Activated CD4-positive, alpha-beta memory T cell treated with anti-CD3 and anti-CD28 coated beads for 36 hours (primary cell): ENCODE results near the gene RASGRF1. TPM values are rescaled to one million over a fixed set of nuclear protein-coding genes. Genes with fewer than 3 reads are reported as not detected.
"Not testable (repeated sequence)": the region's sequence is repeated elsewhere in the genome, so short reads cannot be mapped to it uniquely, and the experiment has no call there.

Source experiments
- CTCF ChIA-PET: fragments of 350-600 bp; sonication (Branson Sonifier 250); formaldehyde crosslinking; loops from one replicate; lab custom pipeline; 2021; ENCODE audit warnings: antibody characterized with exemption, inconsistent platforms; lab: Charles Lee
- POLR2A ChIA-PET: fragments of 350-600 bp; sonication (Branson Sonifier 250); formaldehyde crosslinking; loops from one replicate; lab custom pipeline; 2021; ENCODE audit warnings: antibody characterized with exemption; lab: Charles Lee
- DNase-seq: peaks from one replicate; pipeline ENCODE4 v3.0.0-alpha.2; 2020
- H3K27ac Mint-ChIP-seq: one replicate; pipeline ENCODE4 v1.8.0; 2021; ENCODE audit warnings: mixed read lengths
- H3K27me3 Mint-ChIP-seq: one replicate; pipeline ENCODE4 v1.8.0; 2021; ENCODE audit warnings: mixed read lengths
- H3K36me3 Mint-ChIP-seq: one replicate; pipeline ENCODE4 v1.8.0; 2021; ENCODE audit warnings: mixed read lengths
- H3K4me1 Mint-ChIP-seq: one replicate; pipeline ENCODE4 v1.8.0; 2021; ENCODE audit warnings: low read depth, mixed read lengths
- H3K4me3 Mint-ChIP-seq: one replicate; pipeline ENCODE4 v1.8.0; 2021; ENCODE audit warnings: mild to moderate bottlenecking, mixed read lengths
- H3K9me3 Mint-ChIP-seq: one replicate; pipeline ENCODE4 v1.8.0; 2021; ENCODE audit warnings: mixed read lengths
- intact Hi-C: fragments of 100-400 bp; cut with micrococcal nuclease; formaldehyde crosslinking; loops from one replicate; pipeline ENCODE4 v1.15.1; 2023
- total RNA-seq, 2 experiments: library from RNA; stranded (reverse); gene quantifications; one replicate each; pipeline ENCODE4 v1.2.3, GENCODE V29; 2021

Gene RASGRF1
- total RNA-seq, 2 experiments from 2014 or later, result 0.02 TPM; not detected in 1

GRCh38 chr15:79028411-79028964, 62.1 kb downstream of the RASGRF1 start:
- Mint-ChIP-seq H3K27me3 (peaks cover 1% of the 10 kb centered on the region), H3K4me1 (no peaks in the 10 kb centered on the region), H3K9me3 (peaks cover 10% of the 10 kb centered on the region), H3K36me3 (no peaks in the 10 kb centered on the region), H3K27ac (no peak overlapping the region), H3K4me3 (no peak overlapping the region)
- POLR2A ChIA-PET, result no interaction called here
- DNase-seq, result peak; percentile 53
- CTCF ChIA-PET, result interaction anchor here (0.9 to 4.9 kb wide), 14 partner anchors 10 to 307 kb away, joined by 3 to 137 read pairs (median 6); no protein-coding TSS in a partner anchor
- intact Hi-C loops, result loop anchor here (1.0 kb wide), 1 partner anchor 156 kb away; no protein-coding TSS in a partner anchor

GRCh38 chr15:79027532-79028410, 62.8 kb downstream of the RASGRF1 start:
- intact Hi-C loops, result loop anchor here (1.0 kb wide), 1 partner anchor 157 kb away; no protein-coding TSS in a partner anchor
- ChIA-PET CTCF (interaction anchor here (0.7 to 4.9 kb wide), 15 partner anchors 10 to 308 kb away, joined by 3 to 137 read pairs (median 5); no protein-coding TSS in a partner anchor), POLR2A (no interaction called here)
- no peaks in the 10 kb centered on the region for H3K36me3 Mint-ChIP-seq
- peaks cover 10% of the 10 kb centered on the region for H3K9me3 Mint-ChIP-seq
- H3K27ac Mint-ChIP-seq, result no peak overlapping the region
- H3K4me3 Mint-ChIP-seq, result no peak overlapping the region
- peaks cover 1% of the 10 kb centered on the region for H3K27me3 Mint-ChIP-seq
- H3K4me1 Mint-ChIP-seq, result no peaks in the 10 kb centered on the region
- no peak for DNase-seq

GRCh38 chr15:79025802-79026201, 64.8 kb downstream of the RASGRF1 start:
- ChIA-PET POLR2A (no interaction called here), CTCF (interaction anchor here (4.9 kb wide), 1 partner anchor 158 kb away, joined by 137 read pairs; no protein-coding TSS in a partner anchor)
- DNase-seq, result no peak
- Mint-ChIP-seq H3K4me1 (no peaks in the 10 kb centered on the region), H3K9me3 (peaks cover 10% of the 10 kb centered on the region), H3K27me3 (no peaks in the 10 kb centered on the region), H3K27ac (no peak overlapping the region), H3K4me3 (no peak overlapping the region), H3K36me3 (no peaks in the 10 kb centered on the region)
- intact Hi-C loops, result no loop called here

DNA sequence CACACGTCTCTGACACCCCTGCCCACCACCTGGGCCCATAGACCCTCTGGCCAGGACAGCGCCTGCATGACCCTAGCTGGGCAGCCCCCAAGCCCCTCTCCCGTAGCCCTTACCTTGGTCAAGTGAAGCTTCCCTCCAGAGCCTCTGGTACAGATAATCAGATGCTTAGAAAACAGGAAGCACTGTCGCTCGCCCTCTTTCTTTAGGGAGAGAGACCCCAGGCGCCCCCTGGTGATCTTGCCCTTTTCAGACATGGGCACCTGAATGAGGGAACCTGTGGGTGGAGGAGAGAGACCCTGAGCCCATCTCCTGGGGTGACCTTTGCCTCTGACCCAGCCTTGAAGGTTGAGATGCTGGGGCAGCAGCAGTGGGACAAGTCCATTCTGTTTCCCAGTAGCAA, 65.4 kb downstream of the RASGRF1 start:
- Mint-ChIP-seq H3K9me3 (peaks cover 10% of the 10 kb centered on the region), H3K4me3 (no peak overlapping the region), H3K4me1 (no peaks in the 10 kb centered on the region), H3K27me3 (no peaks in the 10 kb centered on the region), H3K36me3 (no peaks in the 10 kb centered on the region), H3K27ac (no peak overlapping the region)
- intact Hi-C loops, result no loop called here
- POLR2A ChIA-PET, result no interaction called here
- peak; percentile 23 for DNase-seq
- CTCF ChIA-PET, result interaction anchor here (4.9 kb wide), 1 partner anchor 158 kb away, joined by 137 read pairs; no protein-coding TSS in a partner anchor

DNA sequence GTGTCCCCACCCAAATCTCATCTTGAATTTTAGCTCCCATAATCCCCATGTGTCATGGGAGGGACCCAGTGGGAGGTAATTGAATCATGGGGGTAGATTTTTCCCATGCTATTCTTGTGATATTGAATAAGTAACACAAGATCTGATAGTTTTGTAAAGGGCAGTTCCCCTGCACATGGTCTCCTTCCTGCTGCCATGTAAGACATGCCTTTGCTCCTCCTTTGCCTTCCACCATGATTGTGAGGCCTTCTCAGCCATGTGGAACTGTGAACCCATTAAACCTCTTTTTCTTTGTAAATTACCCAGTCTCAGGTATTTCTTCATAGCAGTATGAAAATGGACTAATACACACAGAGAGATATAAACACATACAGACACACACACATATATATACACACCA, 66.1 kb downstream of the RASGRF1 start:
- H3K9me3 Mint-ChIP-seq, H3K4me1 Mint-ChIP-seq, H3K36me3 Mint-ChIP-seq, POLR2A ChIA-PET, H3K27ac Mint-ChIP-seq, intact Hi-C loops, CTCF ChIA-PET, H3K27me3 Mint-ChIP-seq, H3K4me3 Mint-ChIP-seq, DNase-seq: not testable (repeated sequence)

- H3K4me3 Mint-ChIP-seq, result no peak overlapping the region
- no peaks in the 10 kb centered on the region for H3K36me3 Mint-ChIP-seq
- intact Hi-C loops, result no loop called here
- H3K27me3 Mint-ChIP-seq, result no peaks in the 10 kb centered on the region
- no peak overlapping the region for H3K27ac Mint-ChIP-seq
- H3K9me3 Mint-ChIP-seq, result peaks cover 10% of the 10 kb centered on the region
- no peaks in the 10 kb centered on the region for H3K4me1 Mint-ChIP-seq
- CTCF ChIA-PET, result interaction anchor here (1.4 kb wide), 1 partner anchor 19 kb away, joined by 3 read pairs; no protein-coding TSS in a partner anchor
- POLR2A ChIA-PET, result no interaction called here
- no peak for DNase-seq
Observed at GRCh38 chr15:79023918-79024317, 66.7 kb downstream of the RASGRF1 start.

DNA sequence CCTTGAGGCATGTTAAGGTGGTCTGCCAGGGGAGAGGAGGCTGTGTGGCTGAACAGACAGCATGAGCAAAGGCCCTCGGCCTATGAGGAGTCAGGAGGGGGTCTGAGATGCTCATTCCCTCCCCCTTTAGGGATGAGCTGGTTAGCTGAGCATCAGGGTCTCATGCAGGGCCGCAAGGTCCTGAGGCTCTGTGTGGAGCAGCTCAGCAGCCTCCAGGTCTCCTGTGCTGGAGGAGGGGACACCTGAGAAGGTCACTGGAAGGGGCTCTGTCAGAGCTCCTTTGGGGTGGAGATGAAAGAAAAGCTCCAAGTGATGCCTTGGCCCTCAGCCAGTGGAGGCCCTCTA, 67.1 kb downstream of the RASGRF1 start:
- Mint-ChIP-seq H3K4me1 (no peaks in the 10 kb centered on the region), H3K27me3 (no peaks in the 10 kb centered on the region), H3K9me3 (peaks cover 10% of the 10 kb centered on the region), H3K27ac (no peak overlapping the region), H3K36me3 (no peaks in the 10 kb centered on the region), H3K4me3 (no peak overlapping the region)
- POLR2A ChIA-PET, result no interaction called here
- no peak for DNase-seq
- CTCF ChIA-PET, result interaction anchor here (1.4 kb wide), 1 partner anchor 19 kb away, joined by 3 read pairs; no protein-coding TSS in a partner anchor
- intact Hi-C loops, result no loop called here

- ChIA-PET POLR2A (no interaction called here), CTCF (interaction anchor here (2.0 kb wide), 1 partner anchor 9 kb away, joined by 6 read pairs; no protein-coding TSS in a partner anchor)
- Mint-ChIP-seq H3K27me3 (no peaks in the 10 kb centered on the region), H3K9me3 (peaks cover under 1% of the 10 kb centered on the region), H3K27ac (no peak overlapping the region), H3K4me1 (no peaks in the 10 kb centered on the region), H3K36me3 (no peaks in the 10 kb centered on the region), H3K4me3 (no peak overlapping the region)
- intact Hi-C loops, result no loop called here
- no peak for DNase-seq
Observed at GRCh38 chr15:79018960-79019359, 71.6 kb downstream of the RASGRF1 start.

DNA sequence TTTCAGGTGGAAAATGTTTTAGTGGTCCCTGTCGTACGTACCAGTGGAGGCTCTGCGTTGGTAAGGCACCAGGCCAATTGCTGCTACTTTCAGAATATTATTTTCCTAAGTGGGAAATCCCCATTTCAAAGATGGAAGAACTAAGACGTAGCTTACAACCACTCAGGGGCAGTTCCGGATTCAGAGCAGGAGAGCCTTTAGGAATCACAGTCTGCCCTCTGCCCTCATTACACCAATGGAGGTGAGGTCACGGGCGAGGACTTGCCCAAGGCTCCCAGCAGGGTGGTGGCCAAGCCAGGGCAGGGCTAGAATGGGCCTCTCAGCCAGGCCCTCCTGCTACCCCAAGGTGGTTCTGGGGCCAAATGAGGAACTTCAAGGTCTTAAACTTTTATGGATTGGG, 72.6 kb downstream of the RASGRF1 start:
- Mint-ChIP-seq H3K4me3 (no peak overlapping the region), H3K36me3 (no peaks in the 10 kb centered on the region), H3K27ac (no peak overlapping the region), H3K4me1 (no peaks in the 10 kb centered on the region), H3K9me3 (no peaks in the 10 kb centered on the region), H3K27me3 (no peaks in the 10 kb centered on the region)
- CTCF ChIA-PET, result interaction anchor here (1.3 to 2.0 kb wide), 2 partner anchors 10 to 166 kb away, joined by 4 to 6 read pairs; no protein-coding TSS in a partner anchor
- POLR2A ChIA-PET, result no interaction called here
- intact Hi-C loops, result no loop called here
- DNase-seq, result no peak

DNA sequence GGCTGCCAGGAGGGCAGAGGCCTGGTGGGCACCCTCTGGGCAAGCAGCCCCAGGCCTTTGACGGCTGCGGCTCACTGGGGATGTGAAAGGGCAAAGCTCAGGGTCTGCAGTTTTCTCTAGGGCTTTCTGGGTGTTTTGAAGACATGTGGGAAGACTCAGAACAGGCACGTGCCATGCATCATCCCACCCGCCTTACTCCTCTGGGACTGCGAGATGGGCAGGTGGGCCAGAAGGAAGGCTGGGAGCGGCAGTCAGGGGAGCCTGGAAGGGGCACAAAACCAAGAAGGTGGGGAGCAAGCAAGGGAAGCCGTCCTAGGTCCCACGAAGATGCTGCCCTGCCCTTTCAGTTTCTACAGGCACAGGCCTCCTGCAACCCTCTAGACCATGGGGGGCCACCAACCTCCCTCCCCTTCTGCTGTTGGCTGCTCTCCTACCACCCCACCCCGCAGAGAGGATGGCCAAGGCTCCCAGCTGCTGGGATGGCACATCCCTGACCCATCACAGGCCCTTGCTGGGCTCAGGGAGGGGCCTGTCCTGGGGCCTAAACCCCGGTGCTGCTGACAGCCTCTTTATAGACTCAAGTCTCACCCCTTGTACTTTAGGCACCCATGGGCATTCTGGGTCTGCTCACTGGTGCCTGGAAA, 73.9 kb downstream of the RASGRF1 start:
- Mint-ChIP-seq H3K9me3 (no peaks in the 10 kb centered on the region), H3K36me3 (no peaks in the 10 kb centered on the region), H3K4me3 (no peak overlapping the region), H3K27ac (no peak overlapping the region), H3K27me3 (no peaks in the 10 kb centered on the region), H3K4me1 (no peaks in the 10 kb centered on the region)
- no peak for DNase-seq
- CTCF ChIA-PET, result interaction anchor here (1.3 kb wide), 1 partner anchor 11 kb away, joined by 4 read pairs; no protein-coding TSS in a partner anchor
- POLR2A ChIA-PET, result no interaction called here
- intact Hi-C loops, result no loop called here

GRCh38 chr15:79015416-79015815, 75.2 kb downstream of the RASGRF1 start:
- H3K4me3 Mint-ChIP-seq, result no peak overlapping the region
- H3K4me1 Mint-ChIP-seq, result no peaks in the 10 kb centered on the region
- ChIA-PET POLR2A (no interaction called here), CTCF (interaction anchor here (1.3 kb wide), 1 partner anchor 13 kb away, joined by 4 read pairs; no protein-coding TSS in a partner anchor)
- no peaks in the 10 kb centered on the region for H3K36me3 Mint-ChIP-seq
- H3K27ac Mint-ChIP-seq, result no peak overlapping the region
- no peak for DNase-seq
- intact Hi-C loops, result no loop called here
- no peaks in the 10 kb centered on the region for H3K9me3 Mint-ChIP-seq
- peaks cover 2% of the 10 kb centered on the region for H3K27me3 Mint-ChIP-seq

GRCh38 chr15:79010278-79010677, 80.3 kb downstream of the RASGRF1 start:
- peaks cover 2% of the 10 kb centered on the region for H3K27me3 Mint-ChIP-seq
- no peaks in the 10 kb centered on the region for H3K4me1 Mint-ChIP-seq
- intact Hi-C loops, result no loop called here
- POLR2A ChIA-PET, result no interaction called here
- no peak for DNase-seq
- CTCF ChIA-PET, result no interaction called here
- H3K4me3 Mint-ChIP-seq, result no peak overlapping the region
- H3K36me3 Mint-ChIP-seq, result no peaks in the 10 kb centered on the region
- H3K27ac Mint-ChIP-seq, result no peak overlapping the region
- no peaks in the 10 kb centered on the region for H3K9me3 Mint-ChIP-seq
